Measurements from ENCODE around the gene KIF4A.

GRCh38 chrX:70423936-70424675 is 134.2 kb downstream of the KIF4A start:
- no peak for TF ChIP-seq CTCF (IDR thresholded peaks at IDR 0.05 in 2 of 3, conservative IDR thresholded peaks at IDR 0.05 in 1 of 3; ENCODE audit: borderline replicate concordance in 1 of 3, insufficient read depth in 1 of 3, low read depth in 2 of 3, low read length in 2 of 3)
- TF ChIP-seq JUND (IDR thresholded peaks at IDR 0.05), result no peak
- TF ChIP-seq RAD21 (IDR thresholded peaks at IDR 0.05; ENCODE audit: low read depth), result no peak
- TF ChIP-seq ATF3 (IDR thresholded peaks at IDR 0.05), result no peak
- TF ChIP-seq MAX (IDR thresholded peaks at IDR 0.05), result no peak
- TF ChIP-seq EZH2 (IDR thresholded peaks at IDR 0.05), result no peak
- no peak for TF ChIP-seq POLR2A (IDR thresholded peaks at IDR 0.05; ENCODE audit: borderline replicate concordance, extremely low read depth, insufficient read depth, insufficient read length)
- TF ChIP-seq YY1 (IDR thresholded peaks at IDR 0.05; ENCODE audit: extremely low read depth, insufficient replicate concordance, low read depth, low read length), result no peak
- TF ChIP-seq SRF (IDR thresholded peaks at IDR 0.05; ENCODE audit: low read depth), result no peak

All from HCT116 (cell line).